Endothelial cell (in vitro differentiated cells): ENCODE results near the gene ICAM5. TPM values are rescaled to one million over a fixed set of nuclear protein-coding genes. Genes with fewer than 3 reads are reported as not detected.

Experiments used
- DNase-seq: peaks from one replicate; pipeline ENCODE4 v3.0.0; 2021; ENCODE audit warnings: low spot score
- H3K27ac Mint-ChIP-seq: one replicate; pipeline ENCODE4 v1.8.0; 2021; ENCODE audit warnings: mixed read lengths, inconsistent platforms; ENCODE audit not compliant: unreplicated experiment
- H3K27me3 Mint-ChIP-seq: one replicate; pipeline ENCODE4 v1.8.0; 2021; ENCODE audit warnings: mild to moderate bottlenecking, moderate library complexity, mixed read lengths, inconsistent platforms; ENCODE audit not compliant: unreplicated experiment
- H3K36me3 Mint-ChIP-seq: one replicate; pipeline ENCODE4 v1.8.0; 2021; ENCODE audit warnings: mild to moderate bottlenecking, low read depth, mixed read lengths, inconsistent platforms; ENCODE audit not compliant: unreplicated experiment
- H3K4me1 Mint-ChIP-seq: one replicate; pipeline ENCODE4 v1.8.0; 2021; ENCODE audit warnings: mild to moderate bottlenecking, mixed read lengths, inconsistent platforms; ENCODE audit not compliant: unreplicated experiment
- H3K4me3 Mint-ChIP-seq: one replicate; pipeline ENCODE4 v1.8.0; 2021; ENCODE audit warnings: mild to moderate bottlenecking, mixed read lengths, inconsistent platforms; ENCODE audit not compliant: unreplicated experiment
- H3K9me3 Mint-ChIP-seq: one replicate; pipeline ENCODE4 v1.8.0; 2021; ENCODE audit warnings: mixed read lengths, inconsistent platforms; ENCODE audit not compliant: unreplicated experiment
- CTCF ChIP-seq: fragments of 200-600 bp; sonication (generic); IDR thresholded peaks from one replicate; pipeline ENCODE4 v1.5.0; 2021; ENCODE audit warnings: antibody characterized with exemption; ENCODE audit not compliant: unreplicated experiment
- total RNA-seq: library from RNA; stranded (reverse); fragmentation: NEBNext Ultra II Directional; extraction: Animal tissue kit (Norgen Biotek cat#: 25700); gene quantifications from one replicate; pipeline ENCODE4 v1.2.1, GENCODE V29; 2021; ENCODE audit not compliant: unreplicated experiment

The ICAM5 gene
- total RNA-seq, 1 donor from 2014 or later, result not detected

- Mint-ChIP-seq H3K9me3 (no peaks in the 10 kb centered on the region), H3K27ac (no peak overlapping the region), H3K27me3 (peaks cover 15% of the 10 kb centered on the region), H3K4me1 (peaks cover 8% of the 10 kb centered on the region), H3K36me3 (peaks cover 6% of the 10 kb centered on the region), H3K4me3 (no peak overlapping the region)
- no peak for TF ChIP-seq CTCF
- DNase-seq, result no peak
Measured at GRCh38 chr19:10284960-10285278, 4.8 kb upstream of the ICAM5 start.

DNA sequence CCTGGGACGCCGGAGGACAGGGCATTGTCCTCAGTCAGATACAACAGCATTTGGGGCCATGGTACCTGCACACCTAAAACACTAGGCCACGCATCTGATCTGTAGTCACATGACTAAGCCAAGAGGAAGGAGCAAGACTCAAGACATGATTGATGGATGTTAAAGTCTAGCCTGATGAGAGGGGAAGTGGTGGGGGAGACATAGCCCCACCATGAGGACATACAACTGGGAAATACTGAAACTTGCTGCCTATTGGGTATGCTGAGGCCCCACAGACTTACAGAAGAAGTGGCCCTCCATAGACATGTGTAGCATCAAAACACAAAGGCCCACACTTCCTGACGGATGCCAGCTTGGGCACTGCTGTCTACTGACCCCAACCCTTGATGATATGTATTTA, 4.4 kb upstream of the ICAM5 start:
- H3K4me1 Mint-ChIP-seq, result peaks cover 13% of the 10 kb centered on the region
- H3K27me3 Mint-ChIP-seq, result peaks cover 16% of the 10 kb centered on the region
- peaks cover 6% of the 10 kb centered on the region for H3K36me3 Mint-ChIP-seq

GRCh38 chr19:10286803-10287737, 2.7 kb upstream of the ICAM5 start, which contains the start of gene ICAM4:
ICAM4 (plus strand) TSS chr19:10286955; CDS start chr19:10287013, 58 bp downstream.
- no peak for TF ChIP-seq CTCF
- Mint-ChIP-seq H3K36me3 (peaks cover 6% of the 10 kb centered on the region), H3K27ac (no peak within 1 kb of the TSS), H3K4me3 (no peak within 1 kb of the TSS), H3K9me3 (no peaks in the 10 kb centered on the region), H3K27me3 (peaks cover 23% of the 10 kb centered on the region), H3K4me1 (peaks cover 16% of the 10 kb centered on the region)
- DNase-seq, result no peak

More for the DNA sequence above, 4.4 kb upstream of the ICAM5 start:
- no peak overlapping the region for H3K4me3 Mint-ChIP-seq
- DNase-seq, result no peak
- H3K27ac Mint-ChIP-seq, result no peak overlapping the region
- TF ChIP-seq CTCF, result no peak
- no peaks in the 10 kb centered on the region for H3K9me3 Mint-ChIP-seq

DNA sequence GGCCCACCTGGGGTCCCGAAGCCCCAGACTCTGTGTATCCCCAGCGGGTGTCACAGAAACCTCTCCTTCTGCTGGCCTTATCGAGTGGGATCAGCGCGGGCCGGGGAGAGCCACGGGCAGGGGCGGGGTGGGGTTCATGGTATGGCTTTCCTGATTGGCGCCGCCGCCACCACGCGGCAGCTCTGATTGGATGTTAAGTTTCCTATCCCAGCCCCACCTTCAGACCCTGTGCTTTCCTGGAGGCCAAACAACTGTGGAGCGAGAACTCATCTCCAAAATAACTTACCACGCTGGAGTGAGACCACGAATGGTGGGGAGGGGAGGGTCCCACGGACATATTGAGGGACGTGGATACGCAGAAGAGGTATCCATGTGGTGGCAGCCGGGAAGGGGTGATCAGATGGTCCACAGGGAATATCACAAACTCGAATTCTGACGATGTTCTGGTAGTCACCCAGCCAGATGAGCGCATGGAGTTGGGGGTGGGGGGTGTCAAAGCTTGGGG, 1.0 kb upstream of the ICAM5 start:
- no peak for TF ChIP-seq CTCF
- Mint-ChIP-seq H3K27ac (no peak overlapping the region), H3K27me3 (peaks cover 36% of the 10 kb centered on the region), H3K4me1 (peaks cover 16% of the 10 kb centered on the region), H3K9me3 (no peaks in the 10 kb centered on the region), H3K4me3 (peak overlapping the region; percentile 25), H3K36me3 (peaks cover 11% of the 10 kb centered on the region)
- no peak for DNase-seq
